Measurements from ENCODE around the gene FCHSD2. TPM values are rescaled to one million over a fixed set of nuclear protein-coding genes. Genes with fewer than 3 reads are reported as not detected.

Gene FCHSD2
- total RNA-seq, 2 donors from 2014 or later, result 12.1 to 20.9 TPM

GRCh38 chr11:72969894-72970335, 172.2 kb downstream of the FCHSD2 start:
- no peaks in the 10 kb centered on the region for H3K27me3 ChIP-seq
- no peak overlapping the region for H3K9ac ChIP-seq (ENCODE audit: low read depth in 2 of 2, low read length in 2 of 2)
- TF ChIP-seq CTCF (IDR thresholded peaks at IDR 0.05), result no peak
- H3K4me3 ChIP-seq, result no peak overlapping the region
- H3K4me1 ChIP-seq, result no peaks in the 10 kb centered on the region
- no peaks in the 10 kb centered on the region for H3K9me3 ChIP-seq
- H3K36me3 ChIP-seq, result no peaks in the 10 kb centered on the region
- DNase-seq, result no peak
- intact Hi-C loops (cut with DNase I), result no loop called here
- H3K27ac ChIP-seq, result no peak overlapping the region

GRCh38 chr11:72968390-72968789, 173.7 kb downstream of the FCHSD2 start:
- intact Hi-C loops (cut with DNase I), result no loop called here
- no peak overlapping the region for H3K27ac ChIP-seq
- no peak for DNase-seq
- H3K4me3 ChIP-seq, result no peak overlapping the region
- H3K9ac ChIP-seq (ENCODE audit: low read depth in 2 of 2, low read length in 2 of 2), result no peak overlapping the region
- H3K9me3 ChIP-seq, result no peaks in the 10 kb centered on the region
- H3K27me3 ChIP-seq, result no peaks in the 10 kb centered on the region
- H3K36me3 ChIP-seq, result no peaks in the 10 kb centered on the region
- no peaks in the 10 kb centered on the region for H3K4me1 ChIP-seq
- TF ChIP-seq CTCF (IDR thresholded peaks at IDR 0.05), result no peak

GRCh38 chr11:72965672-72966071, 176.4 kb downstream of the FCHSD2 start:
- no peak overlapping the region for H3K27ac ChIP-seq
- no peaks in the 10 kb centered on the region for H3K36me3 ChIP-seq
- no peak overlapping the region for H3K9ac ChIP-seq (ENCODE audit: low read depth in 2 of 2, low read length in 2 of 2)
- H3K27me3 ChIP-seq, result no peaks in the 10 kb centered on the region
- DNase-seq, result no peak
- intact Hi-C loops (cut with DNase I), result no loop called here
- H3K9me3 ChIP-seq, result no peaks in the 10 kb centered on the region
- no peaks in the 10 kb centered on the region for H3K4me1 ChIP-seq
- TF ChIP-seq CTCF (IDR thresholded peaks at IDR 0.05), result no peak
- H3K4me3 ChIP-seq, result no peak overlapping the region

GRCh38 chr11:72962717-72963116, 179.4 kb downstream of the FCHSD2 start:
- H3K9ac ChIP-seq (ENCODE audit: low read depth in 2 of 2, low read length in 2 of 2), result no peak overlapping the region
- no peak for TF ChIP-seq CTCF (IDR thresholded peaks at IDR 0.05)
- no peaks in the 10 kb centered on the region for H3K9me3 ChIP-seq
- H3K4me3 ChIP-seq, result no peak overlapping the region
- no peak for DNase-seq
- no peaks in the 10 kb centered on the region for H3K4me1 ChIP-seq
- no peaks in the 10 kb centered on the region for H3K36me3 ChIP-seq
- no peak overlapping the region for H3K27ac ChIP-seq
- no peaks in the 10 kb centered on the region for H3K27me3 ChIP-seq
- intact Hi-C loops (cut with DNase I), result no loop called here

GRCh38 chr11:72962084-72962483, 180.0 kb downstream of the FCHSD2 start:
- H3K9me3 ChIP-seq, result no peaks in the 10 kb centered on the region
- DNase-seq, result no peak
- H3K4me1 ChIP-seq, result no peaks in the 10 kb centered on the region
- no peaks in the 10 kb centered on the region for H3K36me3 ChIP-seq
- no peak overlapping the region for H3K27ac ChIP-seq
- TF ChIP-seq CTCF (IDR thresholded peaks at IDR 0.05), result no peak
- intact Hi-C loops (cut with DNase I), result no loop called here
- H3K27me3 ChIP-seq, result no peaks in the 10 kb centered on the region
- H3K4me3 ChIP-seq, result no peak overlapping the region
- H3K9ac ChIP-seq (ENCODE audit: low read depth in 2 of 2, low read length in 2 of 2), result no peak overlapping the region

All from colonic mucosa (tissue), 4 donors.